HuH-7 (cell line): ENCODE data around the gene GLOD4.
"Not testable (repeated sequence)": the region's sequence is repeated elsewhere in the genome, so short reads cannot be mapped to it uniquely, and the experiment has no call there.

Source experiments
- DNase-seq: peaks from one replicate; pipeline ENCODE4 v3.0.0; 2011; ENCODE audit warnings: low spot score

GLOD4 gene, protein sequence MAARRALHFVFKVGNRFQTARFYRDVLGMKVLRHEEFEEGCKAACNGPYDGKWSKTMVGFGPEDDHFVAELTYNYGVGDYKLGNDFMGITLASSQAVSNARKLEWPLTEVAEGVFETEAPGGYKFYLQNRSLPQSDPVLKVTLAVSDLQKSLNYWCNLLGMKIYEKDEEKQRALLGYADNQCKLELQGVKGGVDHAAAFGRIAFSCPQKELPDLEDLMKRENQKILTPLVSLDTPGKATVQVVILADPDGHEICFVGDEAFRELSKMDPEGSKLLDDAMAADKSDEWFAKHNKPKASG

GRCh38 chr17:781805-782731, at the start of gene GLOD4, which contains the start of gene MRM3:
Gene GLOD4, minus strand, starts transcription at chr17:782280. Its CDS starts 25 bp downstream, at chr17:782255.
Gene MRM3, plus strand, starts transcription at chr17:782353. Its CDS starts 26 bp downstream, at chr17:782379.
- peak; percentile 82 for DNase-seq

DNA sequence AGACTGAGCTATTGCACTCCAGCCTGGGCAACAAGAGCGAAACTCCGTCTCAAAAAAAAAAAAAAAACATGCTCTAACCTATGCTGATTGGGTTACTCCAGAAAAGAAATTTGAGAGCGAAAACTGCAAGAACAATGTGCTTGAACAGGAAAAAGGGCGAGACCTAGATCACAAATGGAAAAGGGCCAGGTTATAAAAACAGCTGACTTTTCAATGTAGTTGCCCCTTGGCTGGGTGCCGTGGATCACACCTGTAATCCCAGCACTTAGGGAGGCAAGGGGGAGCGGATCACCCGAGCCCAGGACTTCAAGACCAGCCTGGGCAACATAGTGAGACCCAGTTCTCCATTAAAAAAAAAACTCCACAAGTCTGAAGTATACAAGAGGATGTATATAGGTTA, 48.9 kb upstream of the GLOD4 start:
- DNase-seq, result no peak

GRCh38 chr17:830381-830780, 48.3 kb upstream of the GLOD4 start:
- DNase-seq, result no peak

GRCh38 chr17:829614-830013, 47.5 kb upstream of the GLOD4 start:
- not testable (repeated sequence) for DNase-seq

GRCh38 chr17:828761-829160, 46.7 kb upstream of the GLOD4 start:
- DNase-seq, result no peak

DNA sequence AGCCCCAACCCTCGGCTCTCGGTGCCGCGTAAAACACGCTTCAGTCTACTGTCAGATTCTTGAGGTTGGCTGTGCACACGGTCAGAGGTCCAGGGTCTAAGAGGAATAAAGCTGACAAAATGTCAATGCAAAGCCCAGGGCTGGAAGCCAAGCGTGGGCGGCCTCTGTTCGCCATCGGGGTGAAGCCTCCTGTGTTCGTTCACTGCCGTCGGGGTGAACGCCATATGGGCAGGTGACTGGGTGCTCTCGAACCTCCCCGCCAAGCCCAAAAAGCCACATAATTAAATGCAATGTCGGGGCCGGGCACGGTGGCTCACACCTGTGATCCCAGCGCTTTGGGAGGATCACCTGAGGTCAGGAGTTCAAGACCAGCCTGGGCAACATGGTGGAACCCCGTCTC, 44.7 kb upstream of the GLOD4 start:
- DNase-seq, result no peak

- DNase-seq, result no peak
Measured at GRCh38 chr17:825216-825615, 43.1 kb upstream of the GLOD4 start.

- DNase-seq, result no peak
Measured at GRCh38 chr17:824378-824777, 42.3 kb upstream of the GLOD4 start.

- DNase-seq, result no peak
Measured at GRCh38 chr17:823501-823902, 41.4 kb upstream of the GLOD4 start.

GRCh38 chr17:819251-819650, 37.2 kb upstream of the GLOD4 start:
- no peak for DNase-seq

DNA sequence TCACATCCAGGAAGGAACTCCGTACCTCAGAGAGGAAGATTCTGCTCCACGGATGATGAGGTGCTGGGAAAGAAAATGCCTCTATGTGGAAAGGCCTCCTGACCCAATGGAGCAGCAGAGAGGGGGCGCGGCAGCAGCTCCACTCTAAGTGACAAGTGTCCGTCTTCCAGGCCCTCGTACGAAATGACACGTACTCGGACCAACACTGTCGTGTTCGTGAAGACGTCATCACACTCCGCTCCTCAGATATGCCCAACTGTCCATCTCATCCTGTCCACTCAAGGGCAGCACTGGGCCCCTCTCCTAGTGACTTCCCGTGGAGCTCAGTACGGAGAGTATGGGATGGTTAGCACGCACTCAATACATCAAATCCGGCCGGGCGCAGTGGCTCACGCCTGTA, 32.3 kb upstream of the GLOD4 start:
- no peak for DNase-seq

- no peak for DNase-seq
Measured at GRCh38 chr17:812638-813204, 30.6 kb upstream of the GLOD4 start.

GRCh38 chr17:811051-811784, 29.1 kb upstream of the GLOD4 start:
- DNase-seq, result no peak

DNA sequence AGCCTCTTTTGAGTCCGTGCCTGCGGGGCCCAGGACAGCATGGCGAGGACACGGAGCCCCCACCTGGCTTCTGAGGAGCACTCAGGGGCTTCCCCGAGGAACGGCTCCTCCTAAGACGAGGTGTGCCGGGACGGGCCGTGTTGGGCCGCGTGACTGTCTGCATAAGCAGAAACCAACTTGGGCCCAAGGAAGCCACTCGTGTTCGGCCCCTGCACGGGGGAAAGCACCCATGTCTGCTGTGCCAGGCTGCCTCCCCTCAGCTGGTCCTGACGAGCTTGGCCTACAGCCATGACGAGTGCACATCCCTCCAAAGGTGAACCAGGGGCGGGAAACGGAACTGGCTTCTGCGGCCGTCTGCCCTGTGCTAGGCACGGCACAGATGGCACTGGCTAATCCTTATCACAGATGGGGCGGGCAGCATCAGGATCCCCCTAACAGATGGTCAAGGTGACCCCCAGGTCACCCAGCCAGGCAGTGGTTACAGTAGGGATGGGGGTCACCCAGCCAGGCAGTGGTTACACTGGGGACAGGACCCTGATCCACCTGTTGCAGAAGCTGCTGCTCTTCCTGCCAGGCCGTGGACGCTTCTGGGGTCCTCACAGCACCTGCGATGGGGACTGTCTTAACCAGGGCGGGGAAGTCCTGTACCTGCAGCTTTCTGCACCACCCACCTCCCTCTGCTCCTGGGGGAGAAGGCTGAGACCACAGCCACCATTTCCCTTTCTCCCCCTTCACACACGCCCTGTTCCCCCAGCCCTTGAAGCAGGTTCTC, 25.6 kb upstream of the GLOD4 start:
- no peak for DNase-seq

GRCh38 chr17:806781-807522, 24.9 kb upstream of the GLOD4 start:
- DNase-seq, result no peak

DNA sequence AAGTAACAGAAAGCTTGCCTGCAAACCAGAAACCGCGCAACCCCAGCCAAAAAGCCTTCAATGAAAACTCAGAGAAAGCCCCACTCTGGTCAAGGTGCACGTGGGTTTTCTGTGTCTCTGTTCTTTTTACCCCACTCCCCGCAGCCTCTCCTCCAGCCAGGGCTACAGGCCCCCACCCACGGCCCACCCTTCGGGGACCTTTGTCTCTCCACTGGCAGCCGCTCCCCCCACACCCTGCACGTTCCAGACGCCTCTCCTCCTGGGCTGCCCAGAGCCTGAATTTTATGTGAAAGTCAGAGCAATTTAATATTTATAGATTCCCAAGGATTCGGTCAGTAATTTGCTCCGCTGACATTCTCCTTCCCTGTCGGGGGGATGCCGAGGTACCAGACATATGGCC, 24.3 kb upstream of the GLOD4 start:
- DNase-seq, result no peak

DNA sequence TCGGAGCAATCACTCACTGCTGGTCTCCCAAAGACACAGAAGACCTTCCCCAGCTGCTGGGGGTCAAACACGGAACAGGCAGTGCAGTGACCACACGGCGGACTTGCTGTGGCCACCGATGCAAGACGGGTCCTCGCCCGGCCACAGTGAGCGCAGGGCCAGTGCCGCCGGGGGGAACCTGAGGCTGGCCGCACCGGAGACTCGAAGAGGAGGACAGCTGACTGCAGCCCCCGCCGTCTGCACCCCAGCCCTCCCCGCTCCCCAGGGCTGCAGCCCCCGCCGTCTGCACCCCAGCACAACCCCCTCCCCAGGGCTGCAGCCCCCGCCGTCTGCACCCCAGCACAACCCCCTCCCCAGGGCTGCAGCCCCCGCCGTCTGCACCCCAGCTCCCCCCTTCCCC, 23.8 kb upstream of the GLOD4 start:
- DNase-seq, result not testable (repeated sequence)

- DNase-seq, result no peak
Measured at GRCh38 chr17:804541-805435, 22.7 kb upstream of the GLOD4 start.
